Measurements from ENCODE around the gene PCSK4.

PCSK4 gene

DNA sequence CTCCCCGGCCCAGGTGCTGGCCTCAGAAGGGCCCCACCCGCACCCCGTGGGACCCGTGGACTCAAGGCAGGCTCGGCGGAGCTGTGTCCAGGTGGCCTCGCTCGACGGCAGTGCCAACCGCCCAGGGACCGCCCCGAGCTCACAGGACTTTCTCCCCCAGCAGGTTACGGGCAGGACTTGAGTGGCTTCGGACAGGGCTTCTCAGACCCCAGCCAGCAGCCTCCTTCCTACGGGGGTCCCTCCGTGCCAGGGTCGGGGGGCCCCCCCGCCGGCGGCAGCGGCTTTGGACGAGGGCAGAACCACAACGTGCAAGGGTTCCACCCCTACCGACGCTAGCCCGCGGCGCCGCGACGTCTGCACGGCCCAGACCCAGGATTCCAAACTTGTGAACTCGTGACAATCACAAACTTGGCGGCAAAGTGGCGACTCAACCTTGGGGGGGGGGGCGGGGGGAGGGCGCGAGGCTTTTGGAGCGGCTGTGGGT, 55.5 kb downstream of the PCSK4 start:
- TF ChIP-seq CTCF (IDR thresholded peaks at IDR 0.05; ENCODE audit: insufficient read depth, low read length, poor library complexity, severe bottlenecking) (no peak), EZH2phosphoT487 (conservative IDR thresholded peaks at IDR 0.05; ENCODE audit: low read length) (no peak)
- H4K20me1 ChIP-seq (ENCODE audit: low read depth, low read length): peaks cover 7% of the 10 kb centered on the region; the same call in 1 of the 2 replicates
- no peak overlapping the region for H3K4me2 ChIP-seq (ENCODE audit: low read depth, low read length, poor library complexity, severe bottlenecking)
- no peak overlapping the region for H3K4me3 ChIP-seq (ENCODE audit: insufficient read depth, low read length, poor library complexity, severe bottlenecking)
- H3F3A ChIP-seq (ENCODE audit: insufficient read depth): peaks cover 26% of the 10 kb centered on the region
- H3K9me3 ChIP-seq (ENCODE audit: insufficient read depth, low read length): no peaks in the 10 kb centered on the region
- peaks cover 14% of the 10 kb centered on the region for H3K79me2 ChIP-seq (ENCODE audit: insufficient read depth, low read length)
- peaks cover 6% of the 10 kb centered on the region; the same call in 1 of the 2 replicates for H3K36me3 ChIP-seq (ENCODE audit: low read length)
- no peak overlapping the region for H3K9ac ChIP-seq (ENCODE audit: low read length)
- no peak overlapping the region for H2AFZ ChIP-seq (ENCODE audit: low read depth, low read length, severe bottlenecking)
- no peak overlapping the region for H3K27ac ChIP-seq (ENCODE audit: low read depth, low read length)
- H3K9me2 ChIP-seq (replicated peaks; ENCODE audit: insufficient read depth, low read length): no peaks in the 10 kb centered on the region
- H3K27me3 ChIP-seq (ENCODE audit: low read length): no peaks in the 10 kb centered on the region

- no peak for TF ChIP-seq CTCF (IDR thresholded peaks at IDR 0.05; ENCODE audit: insufficient read depth, low read length, poor library complexity, severe bottlenecking)
- TF ChIP-seq EZH2phosphoT487 (conservative IDR thresholded peaks at IDR 0.05; ENCODE audit: low read length): no peak
- H2AFZ ChIP-seq (ENCODE audit: low read depth, low read length, severe bottlenecking): no peak overlapping the region
- H3K27ac ChIP-seq (ENCODE audit: low read depth, low read length): no peak overlapping the region
- no peak overlapping the region for H3K4me3 ChIP-seq (ENCODE audit: insufficient read depth, low read length, poor library complexity, severe bottlenecking)
- no peaks in the 10 kb centered on the region for H3K9me2 ChIP-seq (replicated peaks; ENCODE audit: insufficient read depth, low read length)
- peaks cover 3% of the 10 kb centered on the region; the same call in 1 of the 2 replicates for H3K36me3 ChIP-seq (ENCODE audit: low read length)
- no peaks in the 10 kb centered on the region for H3K9me3 ChIP-seq (ENCODE audit: insufficient read depth, low read length)
- H4K20me1 ChIP-seq (ENCODE audit: low read depth, low read length): 0 out of 2 replicates have a peak, but pooled peaks cover under 1% of the 10 kb centered on the region
- no peak overlapping the region for H3K9ac ChIP-seq (ENCODE audit: low read length)
- H3K4me2 ChIP-seq (ENCODE audit: low read depth, low read length, poor library complexity, severe bottlenecking): no peak overlapping the region
- peaks cover 8% of the 10 kb centered on the region for H3K79me2 ChIP-seq (ENCODE audit: insufficient read depth, low read length)
- H3F3A ChIP-seq (ENCODE audit: insufficient read depth): peaks cover 26% of the 10 kb centered on the region
- no peaks in the 10 kb centered on the region for H3K27me3 ChIP-seq (ENCODE audit: low read length)
Measured at GRCh38 chr19:1434040-1434366, 56.1 kb downstream of the PCSK4 start.

DNA sequence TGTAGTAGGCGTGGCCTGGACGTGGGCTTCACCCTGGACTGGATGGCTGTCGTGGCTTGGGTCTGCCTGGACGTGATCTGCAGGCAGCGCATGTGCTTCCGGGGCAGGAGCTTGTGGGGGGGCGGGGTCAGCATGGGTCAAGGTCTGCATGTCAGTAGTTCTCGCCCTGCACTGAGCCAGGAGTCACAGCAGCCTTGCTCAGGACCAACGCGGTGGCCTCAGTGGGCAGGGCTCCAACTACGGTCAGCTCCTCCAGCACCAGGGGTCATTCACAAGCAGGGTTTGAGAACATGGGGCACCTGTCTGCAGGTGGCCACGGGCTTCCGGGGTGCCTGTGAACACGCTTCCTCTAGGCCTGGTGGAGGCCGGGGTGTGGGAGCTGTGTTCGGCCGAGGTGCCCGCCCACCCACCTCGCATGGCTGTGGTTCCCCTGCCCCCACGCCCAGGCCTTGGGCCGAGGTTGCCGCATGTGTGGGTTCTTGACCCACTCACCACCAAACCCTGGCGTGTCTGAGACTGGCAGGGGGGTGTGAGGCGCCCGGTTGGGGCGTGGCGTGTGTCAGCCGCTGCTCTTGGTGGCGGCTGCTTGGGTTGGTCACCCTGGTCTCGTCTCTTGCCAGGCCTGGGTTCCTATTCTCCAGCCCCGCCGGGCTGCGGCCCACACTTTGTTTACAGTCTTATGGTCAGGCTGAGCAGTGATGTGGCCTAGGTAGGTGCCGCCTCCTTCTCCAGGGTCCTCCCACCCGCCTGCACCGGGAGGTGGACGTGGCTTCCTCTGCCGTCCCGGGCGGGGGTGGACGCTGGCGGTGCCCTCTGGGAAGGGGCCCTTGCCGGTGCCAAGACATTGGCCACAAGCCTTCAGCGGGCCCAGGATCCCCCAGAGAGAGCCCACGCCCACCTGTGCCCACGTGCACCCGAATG, 56.8 kb downstream of the PCSK4 start:
- H3K79me2 ChIP-seq (ENCODE audit: insufficient read depth, low read length): peaks cover 3% of the 10 kb centered on the region
- TF ChIP-seq EZH2phosphoT487 (conservative IDR thresholded peaks at IDR 0.05; ENCODE audit: low read length): no peak
- TF ChIP-seq CTCF (IDR thresholded peaks at IDR 0.05; ENCODE audit: insufficient read depth, low read length, poor library complexity, severe bottlenecking): no peak

More for the DNA sequence above, 56.8 kb downstream of the PCSK4 start:
- Histone ChIP-seq H3K9me2 (replicated peaks; ENCODE audit: insufficient read depth, low read length) (no peaks in the 10 kb centered on the region), H3K4me2 (ENCODE audit: low read depth, low read length, poor library complexity, severe bottlenecking) (no peak overlapping the region), H3K27ac (ENCODE audit: low read depth, low read length) (no peak overlapping the region), H3K27me3 (ENCODE audit: low read length) (no peaks in the 10 kb centered on the region), H4K20me1 (ENCODE audit: low read depth, low read length) (no peaks in the 10 kb centered on the region), H3K9ac (ENCODE audit: low read length) (no peak overlapping the region), H2AFZ (ENCODE audit: low read depth, low read length, severe bottlenecking) (no peak overlapping the region), H3F3A (ENCODE audit: insufficient read depth) (peaks cover 26% of the 10 kb centered on the region), H3K9me3 (ENCODE audit: insufficient read depth, low read length) (no peaks in the 10 kb centered on the region), H3K36me3 (ENCODE audit: low read length) (peaks cover 6% of the 10 kb centered on the region; the same call in 1 of the 2 replicates), H3K4me3 (ENCODE audit: insufficient read depth, low read length, poor library complexity, severe bottlenecking) (no peak overlapping the region)

All from SU-DHL-6 (cell line).